NOMO-1 treated with dmso at 0.1 percent for 144 hours (cell line): ENCODE data around the gene RIT1.
A peak's percentile ranks its signal among the peaks of the same experiment; 100 is the strongest.
"Not testable (repeated sequence)": the region's sequence is repeated elsewhere in the genome, so short reads cannot be mapped to it uniquely, and the experiment has no call there.

ENCODE experiments used
- DNase-seq: peaks from one replicate; lab custom pipeline; 2025; ENCODE audit not compliant: unreplicated experiment; lab: John Stamatoyannopoulos, UW

RIT1 gene

GRCh38 chr1:155934097-155934935 is 23.2 kb upstream of the RIT1 start, which contains the start of gene KHDC4:
Gene KHDC4, minus strand, starts transcription at chr1:155934413. Its CDS starts 40 bp downstream, at chr1:155934373.
- DNase-seq, result peak; percentile 99

GRCh38 chr1:155933591-155934096 is 22.5 kb upstream of the RIT1 start:
- no peak for DNase-seq

GRCh38 chr1:155932487-155932886 is 21.3 kb upstream of the RIT1 start:
- no peak for DNase-seq

GRCh38 chr1:155932081-155932480 is 20.9 kb upstream of the RIT1 start:
- no peak for DNase-seq

GRCh38 chr1:155931332-155932038 is 20.3 kb upstream of the RIT1 start:
- DNase-seq, result no peak

GRCh38 chr1:155930725-155931124 is 19.6 kb upstream of the RIT1 start:
- DNase-seq, result not testable (repeated sequence)

- no peak for DNase-seq
These were observed 17.9 kb upstream of the RIT1 start for GRCh38 chr1:155929057-155929456.

GRCh38 chr1:155925506-155925905 is 14.4 kb upstream of the RIT1 start:
- DNase-seq, result no peak

- no peak for DNase-seq
These were observed 9.6 kb upstream of the RIT1 start for GRCh38 chr1:155920717-155921116.

GRCh38 chr1:155919801-155920200 is 8.7 kb upstream of the RIT1 start:
- DNase-seq, result no peak

- no peak for DNase-seq
These were observed 7.5 kb upstream of the RIT1 start for GRCh38 chr1:155918660-155919059.

- no peak for DNase-seq
These were observed 3.0 kb upstream of the RIT1 start for GRCh38 chr1:155913969-155914757.

- no peak for DNase-seq
These were observed 947 bp upstream of the RIT1 start for GRCh38 chr1:155912056-155912536.

- no peak for DNase-seq
These were observed 478 bp downstream of the RIT1 start for GRCh38 chr1:155910621-155911121.

- peak; percentile 60 for DNase-seq
These were observed 1.3 kb downstream of the RIT1 start for GRCh38 chr1:155909894-155910293.

- DNase-seq, result no peak
These were observed 6.9 kb downstream of the RIT1 start for GRCh38 chr1:155904261-155904660.

GRCh38 chr1:155900161-155900560 is 11.0 kb downstream of the RIT1 start:
- no peak for DNase-seq

- no peak for DNase-seq
These were observed 11.5 kb downstream of the RIT1 start for GRCh38 chr1:155899683-155900082.

GRCh38 chr1:155898888-155899287 is 12.3 kb downstream of the RIT1 start:
- DNase-seq, result no peak

GRCh38 chr1:155897746-155898145 is 13.4 kb downstream of the RIT1 start:
- no peak for DNase-seq

GRCh38 chr1:155896476-155896875 is 14.7 kb downstream of the RIT1 start:
- DNase-seq, result not testable (repeated sequence)
